Fibroblast of lung (primary cell): Measurements from ENCODE around the gene VAV2. TPM values are rescaled to one million over a fixed set of nuclear protein-coding genes. Genes with fewer than 3 reads are reported as not detected.
A peak's percentile ranks its signal among the peaks of the same experiment; 100 is the strongest.

Experiments used
- DNase-seq, 2 donors: peaks; one replicate each; pipeline versions ENCODE4 v3.0.0 to v3.0.0-alpha.2; 2010; ENCODE audit warnings: low read depth in 2 of 2
- H2AFZ ChIP-seq: 2 replicates; pipeline ENCODE4 v1.5.1; 2012; ENCODE audit warnings: low read length, control low read depth, inconsistent platforms
- H3K27ac ChIP-seq: 2 replicates; pipeline ENCODE4 v1.5.1; 2011; ENCODE audit warnings: low read length, control low read depth; ENCODE audit not compliant: insufficient read depth
- H3K27me3 ChIP-seq: 2 replicates; pipeline ENCODE4 v1.5.1; 2011; ENCODE audit warnings: mild to moderate bottlenecking, low read length; ENCODE audit not compliant: control insufficient read depth, insufficient read depth
- H3K36me3 ChIP-seq: 2 replicates; pipeline ENCODE4 v1.5.1; 2011; ENCODE audit warnings: low read length; ENCODE audit not compliant: control insufficient read depth, insufficient read depth
- H3K4me1 ChIP-seq: 2 replicates; pipeline ENCODE4 v1.5.1; 2011; ENCODE audit warnings: low read length; ENCODE audit not compliant: control insufficient read depth, insufficient read depth; ENCODE audit errors: extremely low read depth
- H3K4me2 ChIP-seq: 2 replicates; pipeline ENCODE4 v1.5.1; 2011; ENCODE audit warnings: low read length, control low read depth; ENCODE audit not compliant: insufficient read depth; ENCODE audit errors: extremely low read depth
- H3K4me3 ChIP-seq, 4 experiments: fragments of 200-600 bp in 1 of 4; sonication (generic) in 1 of 4; replicated peaks in 1 of 4; 2 replicates each; pipeline ENCODE4 v1.5.1; 2011 to 2016; ENCODE audit warnings: low read length in 4 of 4, low read depth in 3 of 4, mild to moderate bottlenecking in 3 of 4, control low read depth in 2 of 4, inconsistent platforms in 1 of 4, mixed read lengths in 1 of 4; ENCODE audit not compliant: insufficient read depth in 1 of 4; ENCODE audit errors: control extremely low read depth in 1 of 4
- H3K79me2 ChIP-seq: 2 replicates; pipeline ENCODE4 v1.5.1; 2012; ENCODE audit warnings: mild to moderate bottlenecking, low read length, inconsistent platforms; ENCODE audit not compliant: control insufficient read depth, insufficient read depth
- H3K9ac ChIP-seq: 2 replicates; pipeline ENCODE4 v1.5.1; 2011; ENCODE audit warnings: mild to moderate bottlenecking, low read length, control low read depth; ENCODE audit not compliant: insufficient read depth
- H3K9me3 ChIP-seq: 2 replicates; pipeline ENCODE4 v1.5.1; 2012; ENCODE audit warnings: low read depth, low read length; ENCODE audit not compliant: control insufficient read depth, insufficient read depth
- H4K20me1 ChIP-seq: 2 replicates; pipeline ENCODE4 v1.5.1; 2011; ENCODE audit warnings: low read length; ENCODE audit not compliant: control insufficient read depth, insufficient read depth; ENCODE audit errors: extremely low read depth
- CTCF ChIP-seq, 2 donors: IDR thresholded peaks in 1 of 2; conservative IDR thresholded peaks in 1 of 2; 1 replicate in 1 of 2; 2 replicates in 1 of 2; pipeline ENCODE4 v1.5.1; 2011 to 2012; ENCODE audit warnings: low read length in 2 of 2, control low read depth in 1 of 2, inconsistent platforms in 1 of 2, low read depth in 1 of 2, mild to moderate bottlenecking in 1 of 2
- EZH2 ChIP-seq: IDR thresholded peaks from 2 replicates; pipeline ENCODE4 v1.5.1; 2012; ENCODE audit warnings: low read length, control low read depth, mild to moderate bottlenecking; ENCODE audit errors: missing control alignments
- polyA plus RNA-seq, 2 donors: library from polyadenylated mRNA; depleted of rRNA in 1 of 2; stranded (reverse) in 1 of 2; unstranded in 1 of 2; fragments of >200 nt; gene quantifications; 2 replicates each; pipeline ENCODE4 v1.2.1, GENCODE V29; 2011 to 2012; ENCODE audit warnings: missing spikeins in 1 of 2
- total RNA-seq: library from RNA; depleted of rRNA; stranded (reverse); fragments of >200 nt; gene quantifications from 2 replicates; pipeline ENCODE4 v1.2.1, GENCODE V29; 2014

VAV2 gene
- total and polyA plus RNA-seq, 2 donors (not counting 1 experiment from before 2014, with no cell fraction given) = 13.7 to 17.7 TPM

GRCh38 chr9:133864011-133864410 is 128.1 kb downstream of the VAV2 start:
- H3K4me3 ChIP-seq = no peak overlapping the region
- no peak overlapping the region for H3K27ac ChIP-seq
- H4K20me1 ChIP-seq = no peaks in the 10 kb centered on the region
- H3K9ac ChIP-seq = no peak overlapping the region
- H3K36me3 ChIP-seq = peaks cover 4% of the 10 kb centered on the region
- DNase-seq = peak in 1 of 2 donors; percentile 28
- no peak overlapping the region for H2AFZ ChIP-seq
- TF ChIP-seq CTCF (conservative IDR thresholded peaks at IDR 0.05 in 1 of 2, IDR thresholded peaks at IDR 0.05 in 1 of 2; ENCODE audit: low read depth in 1 of 2, low read length in 2 of 2) = no peak
- no peaks in the 10 kb centered on the region for H3K9me3 ChIP-seq
- no peak overlapping the region for H3K4me2 ChIP-seq
- H3K27me3 ChIP-seq = no peaks in the 10 kb centered on the region
- no peaks in the 10 kb centered on the region for H3K79me2 ChIP-seq
- H3K4me1 ChIP-seq = no peaks in the 10 kb centered on the region

GRCh38 chr9:133863257-133863592 is 128.9 kb downstream of the VAV2 start:
- Histone ChIP-seq H2AFZ (no peak overlapping the region), H3K9me3 (no peaks in the 10 kb centered on the region), H4K20me1 (no peaks in the 10 kb centered on the region), H3K36me3 (peaks cover 4% of the 10 kb centered on the region), H3K27ac (no peak overlapping the region), H3K27me3 (no peaks in the 10 kb centered on the region), H3K4me2 (no peak overlapping the region), H3K9ac (no peak overlapping the region), H3K4me3 (no peak overlapping the region), H3K4me1 (no peaks in the 10 kb centered on the region), H3K79me2 (no peaks in the 10 kb centered on the region)
- no peak for TF ChIP-seq CTCF (conservative IDR thresholded peaks at IDR 0.05 in 1 of 2, IDR thresholded peaks at IDR 0.05 in 1 of 2; ENCODE audit: low read depth in 1 of 2, low read length in 2 of 2)
- TF ChIP-seq EZH2 = no peak
- no peak for DNase-seq

- Histone ChIP-seq H3K27ac (no peak overlapping the region), H3K9ac (no peak overlapping the region), H3K9me3 (no peaks in the 10 kb centered on the region), H3K4me2 (no peak overlapping the region), H3K79me2 (no peaks in the 10 kb centered on the region), H3K27me3 (no peaks in the 10 kb centered on the region), H3K4me3 (no peak overlapping the region), H4K20me1 (no peaks in the 10 kb centered on the region), H2AFZ (no peak overlapping the region), H3K36me3 (peaks cover 4% of the 10 kb centered on the region), H3K4me1 (no peaks in the 10 kb centered on the region)
- no peak for TF ChIP-seq EZH2
- TF ChIP-seq CTCF (conservative IDR thresholded peaks at IDR 0.05 in 1 of 2, IDR thresholded peaks at IDR 0.05 in 1 of 2; ENCODE audit: low read depth in 1 of 2, low read length in 2 of 2) = no peak
- no peak for DNase-seq
These were observed 129.4 kb downstream of the VAV2 start for GRCh38 chr9:133862585-133863256.
